Dedifferentiated amniotic fluid mesenchymal stem cell (primary cell): ENCODE data around the gene BLOC1S6.

ENCODE experiments used
- DNase-seq: peaks from one replicate; pipeline ENCODE4 v3.0.0-alpha.2; 2016; ENCODE audit errors: extremely low spot score

BLOC1S6 gene

GRCh38 chr15:45588219-45588875, 1.2 kb downstream of the BLOC1S6 start:
- no peak for DNase-seq

DNA sequence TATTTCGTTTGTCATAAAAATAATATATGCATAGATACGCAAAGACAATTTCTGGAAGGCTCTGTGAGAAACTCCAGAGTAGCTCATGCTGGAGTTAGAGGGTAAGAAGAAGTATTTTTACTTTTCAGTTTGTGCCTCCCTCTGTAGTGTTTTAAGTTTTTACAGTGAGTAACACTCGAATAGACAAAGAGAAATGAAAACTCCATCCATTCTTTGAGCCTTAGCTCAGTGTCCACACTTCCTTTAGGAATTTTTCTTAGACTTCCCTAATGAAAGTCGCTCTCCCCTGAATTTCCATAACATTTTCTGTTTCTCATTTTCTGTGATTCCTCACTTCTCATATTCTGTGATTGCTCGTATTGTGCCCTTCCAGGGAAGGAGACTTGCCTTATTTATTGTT, 2.1 kb downstream of the BLOC1S6 start:
- DNase-seq: no peak

- DNase-seq: no peak
Measured at GRCh38 chr15:45594319-45594718, 7.1 kb downstream of the BLOC1S6 start.

GRCh38 chr15:45594835-45595530, 7.8 kb downstream of the BLOC1S6 start:
- DNase-seq: no peak

GRCh38 chr15:45603881-45604280, 16.7 kb downstream of the BLOC1S6 start:
- no peak for DNase-seq

GRCh38 chr15:45604326-45604725, 17.1 kb downstream of the BLOC1S6 start:
- DNase-seq: no peak

DNA sequence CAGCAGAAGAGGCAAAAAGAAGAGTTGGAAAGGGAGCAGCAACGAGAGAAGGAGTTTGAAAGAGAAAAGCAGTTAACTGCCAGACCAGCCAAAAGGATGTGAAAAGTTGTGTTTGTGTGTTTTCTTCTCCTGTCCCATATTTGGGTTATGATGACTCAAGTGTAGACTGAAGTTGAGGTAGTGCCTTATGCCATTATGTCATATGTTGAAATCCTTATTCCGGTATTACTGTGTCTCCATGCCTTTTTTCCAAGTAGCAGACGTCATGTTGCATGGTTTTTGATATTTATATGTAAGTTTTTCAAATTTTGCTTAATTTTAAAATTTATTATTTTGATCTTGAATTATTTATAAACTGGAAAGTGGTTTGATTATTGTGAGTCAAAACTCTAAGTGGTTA, 19.2 kb downstream of the BLOC1S6 start:
- no peak for DNase-seq

- DNase-seq: no peak
Measured at GRCh38 chr15:45606841-45607240, 19.7 kb downstream of the BLOC1S6 start.

DNA sequence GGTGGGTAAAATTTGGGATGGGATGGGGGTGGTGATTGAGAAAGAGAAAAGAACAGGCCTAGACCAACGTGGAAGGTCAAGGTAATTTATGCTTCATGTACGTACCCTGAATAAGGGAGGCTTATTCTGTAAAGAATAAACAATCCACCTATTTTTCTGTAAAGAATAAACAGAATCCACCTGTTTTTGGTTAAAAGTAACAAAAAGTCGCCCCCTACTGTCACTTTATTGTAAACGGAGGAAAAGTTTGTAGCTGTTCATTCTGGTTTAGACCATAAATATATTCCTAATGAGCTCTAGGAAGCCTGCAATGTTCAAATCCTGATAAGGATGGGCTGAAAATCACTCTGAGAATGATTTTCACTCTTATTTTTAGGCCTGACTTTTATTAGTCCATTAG, 24.1 kb downstream of the BLOC1S6 start:
- DNase-seq: no peak

GRCh38 chr15:45612790-45613415, 25.7 kb downstream of the BLOC1S6 start:
- no peak for DNase-seq

GRCh38 chr15:45616901-45617323, 29.7 kb downstream of the BLOC1S6 start:
- DNase-seq: no peak

DNA sequence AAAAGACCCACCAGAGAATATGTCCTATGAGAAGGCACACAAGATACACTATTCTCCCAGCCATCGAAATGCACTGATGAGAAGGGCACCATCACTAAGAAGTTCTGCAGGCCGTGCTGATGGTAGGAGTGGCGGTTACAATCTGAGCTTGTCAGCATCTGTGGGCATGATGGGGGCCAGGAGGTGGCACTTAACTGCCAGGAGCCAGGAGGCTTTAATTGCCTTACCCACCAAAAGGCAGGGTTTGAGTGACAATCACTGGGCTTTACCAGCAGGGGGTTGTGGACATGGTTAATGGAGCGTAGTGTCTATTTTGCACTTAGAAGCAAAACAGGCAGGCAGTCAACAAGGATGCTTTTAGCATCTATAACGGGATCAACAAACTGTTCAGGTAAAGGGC, 31.6 kb downstream of the BLOC1S6 start:
- no peak for DNase-seq

DNA sequence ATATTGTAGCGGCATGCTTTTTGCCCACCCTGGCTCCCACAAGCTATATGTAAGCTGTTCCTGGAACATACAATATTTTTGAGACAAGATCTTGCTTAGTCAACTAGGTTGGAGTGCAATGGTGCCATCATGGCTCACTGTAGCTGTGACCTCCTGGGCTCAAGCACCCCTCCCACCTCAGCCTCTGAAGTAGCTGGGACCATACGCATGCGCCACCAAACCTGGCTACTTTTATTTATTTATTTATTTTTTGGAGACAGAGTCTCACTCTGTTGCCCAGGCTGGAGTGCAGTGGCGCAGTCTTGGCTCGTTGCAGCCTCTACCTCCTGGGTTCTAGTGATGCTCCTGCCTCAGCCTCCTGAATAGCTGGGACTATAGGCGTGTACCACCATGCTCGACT, 41.0 kb downstream of the BLOC1S6 start:
- no peak for DNase-seq

DNA sequence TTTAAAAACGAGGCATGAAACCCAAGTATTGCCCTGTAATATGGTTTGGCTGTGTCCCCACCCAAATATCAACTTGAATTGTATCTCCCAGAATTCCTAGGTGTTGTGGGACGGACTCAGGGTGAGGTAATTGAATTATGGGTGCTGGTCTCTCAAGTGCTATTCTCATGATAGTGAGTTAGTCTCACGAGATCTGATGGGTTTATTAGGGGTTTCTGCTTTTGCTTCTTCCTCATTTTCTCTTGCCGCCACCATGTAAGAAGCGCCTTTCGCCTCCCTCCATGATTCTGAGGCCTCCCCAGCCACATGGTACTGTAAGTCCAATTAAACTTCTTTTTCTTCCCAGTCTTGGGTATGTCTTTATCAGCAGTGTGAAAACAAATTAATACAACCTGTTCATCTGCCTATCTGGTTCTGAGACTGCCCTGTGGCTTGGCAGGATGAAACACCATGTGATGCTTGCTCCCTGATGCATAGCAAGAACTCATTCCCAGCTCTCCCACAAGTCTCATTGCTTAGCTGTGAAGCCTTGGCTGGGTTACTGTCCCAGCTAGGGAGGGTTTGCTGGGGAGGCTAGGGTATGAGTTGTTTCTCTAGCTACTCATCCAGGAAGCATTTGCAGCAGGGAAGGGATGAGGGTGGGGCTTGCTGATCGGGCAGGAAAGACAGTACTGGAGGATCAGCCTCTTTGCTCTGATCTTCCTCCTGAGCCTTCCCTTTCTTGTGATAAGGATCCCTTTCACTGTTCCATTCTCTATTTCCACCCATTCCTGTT, 43.9 kb downstream of the BLOC1S6 start:
- peak; percentile 73 for DNase-seq

- no peak for DNase-seq
Measured at GRCh38 chr15:45631776-45632175, 44.6 kb downstream of the BLOC1S6 start.

- peak; percentile 37 for DNase-seq
Measured at GRCh38 chr15:45634432-45635190, 47.4 kb downstream of the BLOC1S6 start, which contains the start of gene SQOR. TSS of gene SQOR (plus strand) at chr15:45635029. CDS start at chr15:45658924, 23,895 bp downstream.

DNA sequence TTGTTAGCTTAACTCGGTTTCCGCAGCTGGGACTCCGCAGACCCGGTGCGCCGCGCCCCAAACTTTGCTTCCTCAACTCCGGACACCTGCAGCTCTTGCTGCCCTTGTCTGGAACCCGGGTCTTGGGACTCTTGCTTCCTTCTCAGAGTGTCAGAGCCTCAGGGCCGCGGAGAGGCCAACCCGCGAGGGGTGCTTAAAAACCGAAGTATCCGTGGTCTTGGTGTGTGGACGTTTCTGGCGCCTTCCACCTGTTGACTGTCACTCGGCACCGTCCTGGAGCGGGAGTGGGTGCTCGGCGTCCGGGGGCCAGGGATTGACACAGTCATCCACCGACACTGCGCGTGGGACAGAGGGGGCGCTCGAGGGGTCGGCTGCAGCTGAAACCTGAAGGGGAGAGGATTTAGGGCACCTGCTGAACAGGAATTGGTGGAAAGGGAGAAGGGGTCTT, 48.0 kb downstream of the BLOC1S6 start:
- DNase-seq: no peak

DNA sequence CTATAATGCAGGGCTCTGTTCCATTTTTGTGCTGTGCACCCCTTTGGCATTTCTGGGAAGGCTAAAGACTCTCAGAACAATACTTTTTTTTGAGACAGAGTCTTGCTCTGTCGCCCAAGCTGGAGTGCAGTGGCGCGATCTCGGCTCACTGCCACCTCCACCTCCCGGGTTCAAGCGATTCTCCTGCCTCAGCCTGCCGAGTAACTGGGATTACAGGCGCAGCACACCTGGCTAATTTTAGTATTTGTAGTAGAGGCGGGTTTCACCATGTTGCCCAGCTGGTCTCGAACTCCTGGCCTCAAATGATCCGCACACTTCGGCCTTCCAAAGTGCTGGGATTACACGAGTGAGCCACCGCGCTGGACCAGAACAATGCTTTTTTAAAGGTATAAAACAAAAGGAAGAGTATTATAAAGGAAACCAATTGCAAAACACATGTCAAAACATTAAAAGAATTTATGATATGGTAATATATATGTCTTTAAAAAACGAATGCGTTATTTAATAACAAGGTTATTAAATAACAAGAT, 48.6 kb downstream of the BLOC1S6 start:
- DNase-seq: no peak

DNA sequence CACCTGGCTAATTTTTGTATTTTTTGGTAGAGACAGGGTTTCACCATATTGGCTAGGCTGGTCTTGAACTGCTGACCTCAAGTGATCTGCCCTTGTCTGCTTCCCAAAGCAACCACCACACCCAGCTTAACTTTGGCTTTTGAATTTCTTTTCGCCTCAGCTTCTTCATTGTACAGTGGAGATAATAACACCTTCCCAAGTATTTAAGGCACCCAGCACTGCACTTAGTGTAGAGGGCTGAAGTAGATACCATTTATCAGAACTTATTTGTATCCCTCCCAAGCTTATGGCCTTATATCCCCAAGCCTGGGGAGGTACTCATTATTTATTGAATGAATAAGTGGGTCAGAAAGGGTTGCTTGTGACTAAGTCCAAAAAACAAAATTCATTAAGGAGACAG, 50.0 kb downstream of the BLOC1S6 start:
- DNase-seq: no peak

GRCh38 chr15:45637552-45638033, 50.4 kb downstream of the BLOC1S6 start:
- peak; percentile 91 for DNase-seq

DNA sequence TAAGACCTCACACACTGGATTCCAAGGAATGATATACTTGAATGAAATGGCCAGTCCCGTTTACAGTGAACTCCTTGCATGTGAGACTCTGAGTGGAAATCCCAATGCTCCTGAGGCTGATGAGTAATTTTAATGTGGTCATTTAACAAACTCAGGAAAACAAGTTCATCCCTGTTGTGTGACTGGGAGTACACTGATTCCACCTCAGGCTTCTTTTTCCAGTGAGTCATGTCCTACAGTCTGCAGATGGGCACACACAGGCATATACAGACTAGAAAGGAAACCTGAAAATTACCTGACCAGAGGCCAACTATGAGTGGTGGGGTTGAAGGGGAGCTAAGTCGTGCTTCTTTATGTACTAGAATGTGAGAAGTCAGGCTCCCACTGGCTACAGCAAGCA, 53.4 kb downstream of the BLOC1S6 start:
- peak; percentile 65 for DNase-seq
